Retinal pigment epithelial cell (primary cell): ENCODE data around the gene GSTO2.

ENCODE experiments used
- DNase-seq: peaks from one replicate; pipeline ENCODE4 v3.0.0-alpha.2; 2010; ENCODE audit warnings: low read depth
- H3K4me3 ChIP-seq: 2 replicates; pipeline ENCODE4 v1.5.1; 2011; ENCODE audit warnings: mild to moderate bottlenecking, low read length, control low read depth, moderate library complexity
- CTCF ChIP-seq: conservative IDR thresholded peaks from 2 replicates; pipeline ENCODE4 v1.5.1; 2011; ENCODE audit warnings: low read depth, low read length, control low read depth, inconsistent platforms

The GSTO2 gene

DNA sequence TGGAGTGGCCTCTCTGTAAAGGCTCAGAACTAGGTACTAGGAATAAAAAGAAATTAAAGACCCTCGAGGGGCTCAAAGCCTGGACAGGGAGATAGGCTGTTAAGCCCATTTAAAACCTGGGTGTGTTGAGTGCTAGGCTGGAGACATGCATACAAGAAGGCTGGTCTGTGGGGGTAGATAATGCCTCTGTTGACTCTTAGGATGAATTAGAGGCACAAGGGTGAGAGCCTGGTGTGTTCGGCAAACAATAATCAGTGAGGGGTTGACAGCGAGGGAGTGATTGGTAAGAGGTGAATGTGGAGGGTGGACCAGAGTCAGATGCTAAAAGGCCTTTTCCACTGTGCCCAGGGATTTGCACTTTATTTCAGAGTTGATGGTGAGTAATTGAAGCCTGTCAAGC is 12.7 kb downstream of the GSTO2 start:
- no peak overlapping the region for H3K4me3 ChIP-seq
- no peak for DNase-seq
- TF ChIP-seq CTCF = no peak

DNA sequence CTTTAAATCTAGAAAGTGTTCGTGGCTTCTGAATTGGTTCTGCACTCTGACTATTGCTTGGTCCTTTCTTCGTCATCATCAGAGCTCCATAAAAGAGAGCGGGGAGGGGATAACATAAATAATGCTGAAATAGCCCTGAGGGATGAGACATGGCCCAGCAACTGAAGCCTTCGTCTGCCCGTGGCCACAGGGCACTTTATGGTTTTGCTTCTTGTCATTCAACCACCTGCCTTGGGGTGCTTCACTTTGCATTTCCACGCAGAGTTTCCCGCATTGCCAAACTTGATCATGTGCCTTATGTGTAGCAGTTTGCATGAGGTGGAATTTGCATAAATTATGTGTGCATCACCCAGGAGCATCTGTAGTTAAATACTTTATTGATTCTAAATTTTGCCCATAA is 15.9 kb downstream of the GSTO2 start:
- TF ChIP-seq CTCF = no peak
- H3K4me3 ChIP-seq = no peak overlapping the region
- DNase-seq = no peak

DNA sequence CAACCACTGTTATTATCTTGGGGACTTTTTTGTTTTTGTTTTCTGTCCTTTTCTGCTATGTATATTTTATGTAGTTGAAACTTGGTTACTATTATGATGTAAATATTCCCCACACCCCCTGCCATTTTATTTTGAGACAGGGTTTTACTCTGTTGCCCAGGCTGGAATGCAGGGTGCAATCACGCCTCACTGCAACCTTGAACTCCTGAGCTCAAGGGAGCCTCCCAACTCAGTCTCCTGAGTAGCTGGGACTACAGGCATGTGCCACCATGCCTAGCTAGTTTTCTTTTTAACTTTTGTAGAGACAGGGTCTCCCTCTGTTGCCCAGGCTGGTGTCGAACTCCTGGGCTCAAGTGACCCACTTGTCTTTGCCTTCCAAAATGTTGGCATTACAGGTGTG is 18.0 kb downstream of the GSTO2 start:
- TF ChIP-seq CTCF = no peak
- DNase-seq = no peak
- H3K4me3 ChIP-seq = no peak overlapping the region

GRCh38 chr10:104288355-104288754 is 19.4 kb downstream of the GSTO2 start:
- no peak for TF ChIP-seq CTCF
- no peak for DNase-seq
- no peak overlapping the region for H3K4me3 ChIP-seq

DNA sequence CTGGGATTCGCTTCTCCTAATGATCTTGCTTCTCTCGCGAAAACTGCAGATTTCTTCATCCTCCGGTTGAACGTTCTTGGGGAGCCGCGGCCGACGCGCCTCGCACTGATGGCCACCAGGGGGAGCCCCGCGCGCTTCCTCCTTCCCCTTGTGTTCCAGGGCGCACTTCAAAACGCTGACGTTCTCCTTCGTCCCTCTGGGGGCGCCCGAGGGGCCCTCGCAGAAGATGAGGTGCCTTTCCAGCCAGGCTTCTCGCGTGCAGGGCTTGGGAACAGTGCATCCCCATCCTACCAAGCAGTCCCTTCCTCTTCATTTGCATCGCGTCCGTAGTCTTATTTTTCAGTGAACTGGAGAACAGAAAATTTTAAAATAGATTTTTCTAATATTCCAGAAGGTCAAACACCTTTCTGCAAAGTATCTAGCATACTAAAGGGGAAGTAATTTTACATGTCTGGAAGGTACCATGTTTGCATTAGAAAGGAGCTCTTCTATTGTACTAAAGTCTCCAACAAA is 22.5 kb downstream of the GSTO2 start:
- no peak for DNase-seq
- H3K4me3 ChIP-seq = no peak overlapping the region
- peak; percentile 100 for TF ChIP-seq CTCF

GRCh38 chr10:104293011-104293410 is 24.0 kb downstream of the GSTO2 start:
- H3K4me3 ChIP-seq = no peak overlapping the region
- TF ChIP-seq CTCF = no peak
- no peak for DNase-seq

- TF ChIP-seq CTCF = no peak
- no peak for DNase-seq
These were observed 24.9 kb downstream of the GSTO2 start for GRCh38 chr10:104293781-104294321.

More at GRCh38 chr10:104293781-104294321, 24.9 kb downstream of the GSTO2 start:
- no peak overlapping the region for H3K4me3 ChIP-seq
